Hematopoietic multipotent progenitor cell treated with erythropoietin and hydrocortisone succinate and interleukin-3 and kit ligand, for 8 days (in vitro differentiated cells): ENCODE measurements around the gene RUNX2.

ENCODE experiments used
- DNase-seq: peaks from one replicate; pipeline ENCODE4 v3.0.0-alpha.2; 2015

RUNX2 gene

DNA sequence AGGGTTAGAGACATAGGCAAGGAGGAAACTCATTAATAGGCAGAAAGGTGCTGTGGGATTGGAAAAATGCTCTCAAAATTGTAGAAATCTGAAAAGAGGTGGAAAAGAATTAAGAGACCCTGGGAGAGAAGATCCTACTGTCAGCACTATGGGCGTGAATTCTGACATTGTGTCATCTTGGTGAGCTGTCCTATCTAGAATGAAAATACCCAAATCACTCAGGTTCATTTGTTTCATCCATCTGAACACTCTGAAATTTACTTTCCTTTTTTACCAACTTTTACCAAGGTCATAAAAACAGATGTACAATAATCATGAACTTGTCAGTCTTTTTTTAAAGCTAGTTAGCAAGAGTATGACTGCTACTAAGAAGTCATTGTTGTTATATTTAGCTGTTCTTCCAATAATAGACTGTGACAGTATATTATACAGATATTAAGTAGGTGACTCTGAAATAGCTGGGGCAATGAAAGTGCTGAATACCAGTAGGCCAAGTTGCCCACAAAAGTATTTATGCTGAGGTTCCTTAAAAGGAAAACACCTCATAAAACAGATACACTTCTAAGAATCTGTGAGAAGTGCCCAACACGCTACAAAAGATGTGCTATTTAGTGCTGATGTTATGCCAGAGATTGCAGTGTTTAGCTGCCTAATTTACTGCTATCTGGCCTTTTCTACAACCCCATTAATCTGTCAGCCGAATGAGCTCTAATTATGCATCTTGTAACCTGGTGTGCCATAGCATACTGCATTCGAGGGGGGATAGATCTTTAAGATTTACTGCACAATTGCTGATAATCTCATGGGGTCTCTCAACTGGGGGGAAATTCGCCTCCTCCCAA lies 267.1 kb downstream of the RUNX2 start:
- DNase-seq, result no peak

DNA sequence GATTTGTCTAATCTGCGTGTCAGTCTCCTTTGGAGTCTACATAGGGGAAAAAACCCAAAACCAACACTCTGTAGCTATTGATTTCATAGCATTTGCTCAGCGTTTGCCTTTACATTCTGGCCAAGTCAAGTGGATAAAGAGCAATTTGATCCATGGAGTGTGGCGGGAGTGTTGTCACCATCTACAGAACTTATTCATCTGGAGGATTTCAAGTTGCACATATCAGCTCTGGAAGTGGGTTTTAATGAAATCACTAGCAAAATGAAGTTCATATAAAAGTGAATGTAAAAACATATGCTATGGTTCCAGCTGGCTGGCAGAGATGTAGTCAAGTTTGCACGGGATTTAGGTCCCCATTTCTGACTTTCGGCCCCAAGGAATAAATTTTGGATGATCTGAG lies 269.3 kb downstream of the RUNX2 start:
- no peak for DNase-seq

DNA sequence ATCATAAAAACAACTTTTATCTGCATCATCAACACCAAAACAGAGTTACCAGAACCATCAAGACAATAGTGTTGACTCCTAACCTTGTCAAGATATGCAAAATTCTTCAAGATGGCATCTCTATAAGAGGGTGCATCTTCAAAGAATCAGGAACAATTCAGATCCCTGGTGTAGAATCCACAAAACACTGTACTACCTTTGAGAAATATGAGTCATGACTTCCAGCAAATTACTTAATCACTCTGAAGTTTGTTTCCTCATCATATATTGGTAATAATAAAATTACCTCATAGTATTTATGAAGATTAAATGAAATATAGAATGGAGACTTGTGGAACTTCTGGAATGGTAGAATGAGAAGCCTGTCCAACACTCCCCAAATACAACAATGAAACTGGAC lies 270.9 kb downstream of the RUNX2 start:
- DNase-seq, result no peak

DNA sequence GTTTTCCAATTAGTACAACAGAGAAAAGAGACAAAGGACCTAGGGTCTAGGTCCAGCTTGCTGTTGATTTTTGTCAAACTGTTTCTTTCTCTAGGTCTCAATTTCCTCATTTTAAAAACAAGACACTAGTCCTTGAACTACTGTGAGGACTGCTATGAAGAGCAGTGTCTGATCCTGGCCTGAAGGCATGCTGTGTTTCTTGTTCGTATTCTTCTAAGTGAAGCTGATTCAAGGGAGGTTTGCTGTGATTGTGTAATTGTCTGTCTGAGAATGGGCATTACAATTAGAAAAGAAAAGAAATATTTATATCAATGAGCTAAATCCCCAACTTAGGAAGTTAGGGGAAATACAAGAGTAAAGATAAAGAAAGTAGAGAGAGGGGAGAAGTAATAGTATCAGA lies 277.8 kb downstream of the RUNX2 start:
- no peak for DNase-seq

DNA sequence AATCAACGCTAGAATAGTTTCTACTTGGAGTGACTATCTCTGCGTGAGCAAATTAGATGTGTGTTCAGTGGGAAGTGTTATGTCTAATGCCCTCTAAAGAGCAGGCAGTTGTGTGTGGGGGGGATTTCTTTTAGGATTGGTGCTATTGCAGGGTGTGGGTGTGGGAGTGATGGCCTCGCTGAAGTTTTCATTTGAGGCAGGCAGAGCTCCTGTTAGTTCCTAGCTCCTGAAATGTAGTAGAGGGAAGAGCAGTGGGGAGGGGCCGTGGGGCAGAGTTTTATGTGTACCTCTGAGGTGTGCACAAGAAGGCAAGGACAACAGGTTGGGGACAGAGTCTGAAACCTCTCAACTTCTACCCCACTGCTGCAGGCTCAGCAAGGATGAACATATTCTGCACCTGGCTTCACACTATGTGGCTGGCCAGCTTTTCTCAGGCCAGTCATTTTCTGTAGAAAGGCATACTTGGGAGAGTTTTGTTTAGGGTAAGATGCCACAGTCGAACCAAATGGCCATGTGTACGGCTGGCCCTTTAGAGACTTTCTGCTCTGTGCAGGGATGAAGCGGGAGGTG lies 278.8 kb downstream of the RUNX2 start:
- no peak for DNase-seq

DNA sequence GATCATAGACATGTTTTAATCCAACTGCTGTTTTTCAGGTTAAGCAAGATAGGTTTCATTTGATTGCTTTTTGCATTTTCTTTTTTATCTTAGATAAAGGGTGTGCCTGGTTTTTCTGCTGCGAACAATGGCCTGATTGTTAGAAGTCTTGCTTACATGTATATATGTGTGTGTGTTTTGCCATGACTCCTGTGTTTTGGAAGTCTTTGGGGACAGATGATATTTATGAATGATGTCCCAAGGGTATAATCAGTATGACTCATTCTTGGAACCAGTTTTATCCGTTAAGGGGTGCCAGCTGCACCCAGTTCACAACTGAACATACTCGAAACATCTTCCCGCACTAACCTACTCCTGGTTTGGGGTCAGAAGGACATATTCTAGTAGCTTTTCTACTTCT lies 279.7 kb downstream of the RUNX2 start:
- no peak for DNase-seq

DNA sequence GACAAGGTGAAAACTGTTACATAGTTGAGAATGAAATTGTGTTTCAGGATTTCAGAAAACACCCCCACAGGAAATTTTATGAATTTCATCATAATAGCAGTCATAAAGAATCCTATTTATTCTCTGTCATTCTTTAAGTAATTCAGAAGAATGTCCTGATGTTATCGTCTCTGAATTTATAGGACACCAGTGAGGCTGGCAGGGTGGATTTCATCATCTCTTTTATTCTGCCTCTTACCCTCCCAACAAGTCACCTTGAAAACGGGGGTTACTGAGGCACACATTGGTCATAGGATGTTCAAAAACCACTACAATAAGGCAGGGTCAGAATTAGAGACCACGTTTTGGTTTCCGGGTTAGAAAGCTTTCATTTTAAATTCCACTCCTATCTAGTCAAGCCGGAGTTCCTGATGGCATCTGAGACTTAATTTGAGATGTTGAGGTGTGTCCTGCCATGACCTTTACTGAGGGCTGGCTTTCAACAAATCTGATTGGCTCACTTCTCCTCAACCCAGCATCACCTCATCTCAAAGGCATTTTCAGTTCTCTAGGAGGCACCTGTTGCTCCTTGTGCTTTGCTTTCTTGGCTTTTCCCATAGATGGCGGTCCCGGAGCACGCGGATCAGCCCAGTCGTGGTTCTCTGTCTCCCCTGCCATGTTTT lies 280.3 kb downstream of the RUNX2 start:
- DNase-seq, result no peak

DNA sequence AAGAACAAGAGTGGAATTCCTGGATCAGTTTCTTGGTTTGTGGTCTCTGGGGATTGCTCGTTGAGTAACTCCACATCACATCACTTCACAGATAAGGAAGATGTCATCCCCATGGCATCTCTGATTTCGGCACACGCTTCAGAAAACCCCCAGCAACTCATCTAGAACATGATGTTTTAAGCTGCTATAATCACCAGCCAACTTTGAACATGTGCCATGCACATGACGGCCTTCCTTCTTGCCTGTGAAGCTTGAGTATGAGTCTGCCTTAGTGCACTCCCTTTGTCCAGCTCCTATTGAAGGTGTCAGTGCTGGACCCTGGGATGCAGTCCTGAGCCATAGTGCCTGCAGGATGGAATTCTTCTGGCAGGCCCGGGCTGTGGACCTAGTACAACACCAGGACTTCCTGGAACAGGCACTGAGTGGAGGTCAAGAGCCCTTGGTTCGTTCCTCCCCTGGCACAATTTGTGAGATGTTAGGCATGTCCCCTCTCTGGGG lies 281.1 kb downstream of the RUNX2 start:
- DNase-seq, result no peak

DNA sequence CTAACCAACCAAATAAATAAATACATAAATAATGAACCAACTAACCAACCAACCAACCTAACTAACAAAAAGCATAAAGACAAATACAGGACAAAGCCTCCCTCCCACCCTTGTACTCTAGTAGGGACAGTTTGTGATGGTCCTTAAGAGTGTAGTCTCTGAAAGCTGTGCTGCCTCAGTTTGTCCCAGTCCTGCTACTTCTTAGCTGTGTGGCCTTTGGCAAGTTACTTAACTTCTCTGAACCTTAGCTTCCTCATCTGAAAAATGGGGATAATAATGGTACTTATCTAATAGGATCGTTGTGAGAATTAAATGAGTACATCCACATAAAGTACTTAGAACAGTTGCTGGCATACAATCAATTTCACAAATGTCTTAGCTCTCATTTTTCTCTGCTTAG lies 282.2 kb downstream of the RUNX2 start:
- no peak for DNase-seq

DNA sequence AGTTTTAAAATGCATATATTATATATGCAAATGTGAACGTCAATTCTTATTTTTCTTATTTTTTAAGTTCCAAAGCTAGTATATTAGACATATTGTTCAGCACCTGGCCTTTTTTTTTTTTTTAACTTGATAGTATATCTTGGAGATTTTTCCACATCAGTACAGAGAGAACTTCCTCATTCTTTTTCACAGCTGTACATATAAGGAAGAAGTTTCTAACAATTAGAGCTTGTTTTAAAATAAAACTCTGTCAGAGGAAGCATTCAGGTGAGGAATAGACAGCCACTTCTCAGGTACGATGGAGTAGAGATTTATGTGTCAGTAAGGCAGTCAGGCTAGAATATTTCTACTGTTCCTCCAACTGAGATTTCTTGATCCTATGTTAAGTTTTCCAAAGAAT lies 282.7 kb downstream of the RUNX2 start:
- no peak for DNase-seq

DNA sequence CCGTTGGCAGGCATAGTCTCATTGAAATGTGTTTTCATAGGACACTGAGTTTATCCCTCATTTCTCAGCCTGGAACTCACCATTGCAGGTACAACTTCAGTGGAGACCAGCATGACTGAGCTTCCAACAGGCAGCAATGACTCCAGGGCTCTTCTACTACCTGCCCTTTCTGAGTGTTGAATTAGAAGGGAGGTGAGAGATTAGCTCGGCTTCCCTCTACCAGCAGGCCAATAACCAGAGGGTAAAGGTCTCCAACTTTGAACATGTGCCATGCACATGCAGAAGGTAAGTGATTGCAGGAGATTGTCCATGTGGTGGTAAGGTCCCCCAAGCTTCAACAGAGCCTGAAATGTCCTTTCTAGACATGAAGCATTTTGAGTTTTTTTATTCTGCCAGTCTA lies 283.4 kb downstream of the RUNX2 start:
- DNase-seq, result no peak

DNA sequence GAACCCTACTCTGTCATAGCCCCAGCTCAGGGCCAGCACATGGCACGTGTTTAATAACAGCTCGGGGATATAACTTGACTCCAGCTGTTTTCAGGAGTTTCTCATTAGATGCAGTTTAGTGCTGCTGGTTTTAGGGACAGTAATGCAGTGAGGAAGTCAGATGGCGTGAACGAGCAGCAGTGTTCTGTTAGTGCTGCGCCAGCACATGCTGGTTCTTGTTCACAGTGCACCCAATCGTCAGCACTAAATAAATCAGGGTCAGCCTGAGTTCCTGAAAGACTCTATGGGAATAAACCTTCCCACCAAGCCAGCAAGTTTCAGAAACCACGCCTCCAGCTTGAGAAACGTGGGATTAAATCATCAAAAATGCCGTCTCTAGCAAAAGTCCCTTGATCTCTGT lies 285.5 kb downstream of the RUNX2 start:
- DNase-seq, result no peak

DNA sequence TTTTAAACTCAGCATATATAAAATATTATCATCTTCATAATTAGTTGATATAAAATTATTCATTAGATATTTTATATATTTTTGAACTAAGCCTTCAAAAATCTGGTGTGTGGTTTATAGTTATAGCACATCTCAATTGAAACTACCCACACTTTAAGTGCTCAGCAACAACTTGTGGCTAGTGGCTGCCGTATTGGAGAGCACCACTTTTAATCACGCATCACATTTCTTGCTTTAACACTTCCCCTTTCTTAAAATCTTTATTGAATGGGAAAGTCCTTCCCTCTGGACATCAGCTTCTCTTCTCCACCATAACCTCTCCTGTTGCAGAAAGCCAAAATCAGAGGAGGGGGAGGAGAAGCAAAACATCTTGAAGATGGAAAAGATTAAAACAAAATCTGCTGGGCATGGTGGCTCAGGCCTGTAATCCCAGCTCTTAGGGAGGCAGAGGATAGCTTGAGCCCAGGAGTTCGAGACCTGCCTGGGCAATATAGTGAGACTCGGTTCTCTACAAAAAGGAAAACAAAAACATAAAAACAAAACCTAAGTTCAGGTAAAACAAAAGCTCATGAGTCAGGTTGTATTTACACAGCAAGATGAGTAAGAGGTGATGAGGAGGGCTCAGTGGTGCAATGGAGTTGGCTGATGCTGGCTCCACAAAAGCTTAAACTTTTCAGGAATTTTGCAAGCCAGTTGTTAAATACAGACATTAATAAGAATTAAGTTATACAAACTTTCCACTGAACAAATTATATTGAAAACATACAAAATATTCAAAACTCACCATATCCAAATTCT lies 286.6 kb downstream of the RUNX2 start:
- no peak for DNase-seq

DNA sequence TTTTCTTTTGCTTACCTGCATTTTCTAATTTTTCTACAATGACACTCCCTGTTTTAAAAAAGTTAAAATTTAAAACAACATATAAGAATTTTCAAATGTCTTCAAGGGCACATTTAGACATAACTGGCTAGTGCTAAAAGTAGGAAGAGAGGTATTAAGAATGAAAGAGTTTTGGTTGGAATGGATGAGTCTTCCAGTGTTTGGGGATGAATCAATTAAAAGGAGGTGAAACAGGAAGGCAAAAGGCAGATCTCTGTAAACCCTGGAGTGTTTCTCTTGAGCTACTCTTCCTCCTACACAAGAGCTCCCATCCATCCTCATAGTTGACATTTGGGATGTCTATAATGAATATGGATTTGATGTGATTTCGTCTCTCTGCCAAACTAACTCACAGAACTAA lies 288.1 kb downstream of the RUNX2 start:
- no peak for DNase-seq

DNA sequence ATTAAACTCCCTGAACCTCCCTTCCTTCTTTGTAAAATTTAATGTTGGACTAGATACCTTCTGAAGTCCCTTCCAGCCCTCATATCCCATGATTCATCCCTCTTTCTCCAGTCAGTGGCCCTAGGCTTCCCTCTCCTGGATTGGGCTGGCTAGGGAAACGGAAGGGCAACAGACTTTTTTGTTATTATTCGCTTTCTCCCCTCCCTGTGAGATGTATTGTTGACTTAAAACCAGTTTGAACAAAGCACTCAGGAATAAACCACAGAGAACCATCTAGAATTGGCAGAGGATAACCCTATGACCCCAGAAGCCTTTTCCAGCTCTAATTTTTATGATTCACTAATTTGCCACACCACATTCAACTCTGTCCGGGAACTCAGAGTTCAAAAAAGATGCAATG lies 289.3 kb downstream of the RUNX2 start:
- DNase-seq, result no peak

DNA sequence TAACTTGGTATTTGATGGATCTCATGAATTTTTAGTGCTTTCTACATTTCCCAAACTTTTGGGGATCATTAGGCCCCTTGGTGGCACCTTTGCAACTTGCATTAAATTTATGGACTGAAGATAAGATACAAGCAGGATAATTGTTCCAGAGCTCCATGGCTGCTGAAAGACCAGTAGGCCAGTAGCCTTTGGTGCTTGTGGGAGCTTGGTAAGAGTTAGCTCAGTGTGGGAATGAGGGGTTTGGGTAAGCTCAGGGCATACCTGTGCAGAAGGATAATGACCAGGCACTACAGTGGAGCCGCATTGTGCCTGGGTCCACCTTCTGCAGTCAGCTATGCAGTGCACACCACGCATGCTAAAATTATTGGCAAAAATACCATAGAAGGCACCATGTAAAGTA lies 290.1 kb downstream of the RUNX2 start:
- DNase-seq, result no peak

DNA sequence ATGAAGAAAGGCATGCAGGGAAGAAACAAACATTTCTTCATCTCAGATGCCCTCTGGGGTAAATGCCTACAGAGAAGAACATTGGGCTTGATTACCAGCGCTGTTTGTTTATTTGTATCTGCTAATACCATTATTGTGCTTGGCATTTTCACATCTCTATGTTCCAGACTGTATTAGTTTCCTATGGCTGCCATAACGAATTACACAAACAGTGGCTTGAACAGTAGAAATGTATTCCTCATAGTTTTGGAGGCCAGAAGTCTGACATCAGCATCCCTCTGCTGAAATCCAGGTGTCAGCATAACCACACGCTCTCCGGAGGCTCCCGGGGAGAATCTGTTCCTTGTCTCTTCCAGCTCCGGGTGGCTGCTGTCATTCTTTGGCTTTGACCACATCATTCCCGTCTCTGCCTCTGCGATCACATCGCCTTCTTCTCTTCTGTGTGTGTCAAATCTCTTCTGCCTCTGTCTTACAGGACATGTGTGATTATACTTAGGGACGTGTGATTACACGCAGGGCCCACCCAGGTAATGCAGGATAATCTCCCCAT lies 291.2 kb downstream of the RUNX2 start:
- no peak for DNase-seq

DNA sequence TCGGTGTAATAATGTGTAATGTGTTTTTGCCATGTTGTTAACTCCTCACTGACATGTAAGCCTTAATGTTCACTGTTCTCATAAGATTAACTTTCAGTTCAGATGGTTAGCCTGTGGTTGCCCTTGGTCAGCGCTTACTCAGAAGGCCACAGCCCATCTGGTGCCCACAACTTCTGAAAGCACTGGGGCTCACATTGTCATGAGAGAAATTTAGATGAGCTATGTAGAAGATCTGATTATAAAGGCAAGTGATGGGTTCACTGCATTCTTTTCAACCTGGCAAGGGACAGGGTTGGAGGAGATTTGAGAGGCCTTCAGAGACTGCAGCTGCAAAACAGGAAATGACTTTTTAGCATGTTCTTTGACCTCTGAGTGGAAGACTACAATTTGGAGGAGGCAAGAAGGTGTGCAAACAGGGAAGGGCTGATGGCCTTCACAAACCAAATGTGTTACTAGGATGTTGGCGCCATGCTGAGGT lies 291.9 kb downstream of the RUNX2 start:
- no peak for DNase-seq

DNA sequence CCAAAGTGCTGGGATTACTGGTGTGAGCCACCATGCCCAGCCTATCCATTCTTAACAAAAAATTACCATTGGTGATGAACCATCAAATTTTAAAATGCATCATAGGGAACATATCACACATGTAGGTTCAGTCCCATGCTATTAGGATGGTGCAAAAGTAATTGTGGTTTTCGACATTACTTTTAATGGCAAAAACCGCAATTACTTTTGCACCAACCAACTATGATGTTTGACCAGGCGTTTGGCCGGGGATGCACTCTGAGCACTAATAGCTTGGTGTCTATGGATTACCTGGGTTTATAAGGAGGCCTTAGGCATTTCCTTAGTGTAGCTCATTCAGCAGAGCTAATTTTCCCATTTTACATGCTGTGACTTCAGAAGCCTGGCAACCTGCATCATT lies 296.1 kb downstream of the RUNX2 start:
- no peak for DNase-seq

DNA sequence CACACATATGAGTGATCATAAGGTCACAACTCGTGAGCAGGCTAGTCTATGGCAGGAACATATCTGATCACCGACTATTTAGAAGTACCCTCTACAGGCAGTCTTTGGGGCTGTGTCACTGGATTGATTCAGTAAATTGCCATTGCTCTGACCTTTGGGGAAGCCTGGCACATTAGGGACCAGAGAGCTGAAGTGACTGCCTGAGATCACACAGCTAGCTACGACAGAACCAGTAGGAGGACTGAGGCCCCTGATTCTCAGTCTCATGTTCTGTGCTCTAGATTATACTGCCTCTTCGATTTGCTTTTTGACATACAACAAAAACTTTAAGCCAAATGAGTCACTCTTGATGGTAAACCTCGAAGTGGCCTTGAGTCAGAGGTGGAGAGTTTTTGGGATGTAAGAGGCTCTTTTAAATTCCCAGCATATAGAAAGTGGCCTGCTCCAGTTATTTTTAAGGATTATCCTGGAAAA lies 297.1 kb downstream of the RUNX2 start:
- DNase-seq, result no peak

DNA sequence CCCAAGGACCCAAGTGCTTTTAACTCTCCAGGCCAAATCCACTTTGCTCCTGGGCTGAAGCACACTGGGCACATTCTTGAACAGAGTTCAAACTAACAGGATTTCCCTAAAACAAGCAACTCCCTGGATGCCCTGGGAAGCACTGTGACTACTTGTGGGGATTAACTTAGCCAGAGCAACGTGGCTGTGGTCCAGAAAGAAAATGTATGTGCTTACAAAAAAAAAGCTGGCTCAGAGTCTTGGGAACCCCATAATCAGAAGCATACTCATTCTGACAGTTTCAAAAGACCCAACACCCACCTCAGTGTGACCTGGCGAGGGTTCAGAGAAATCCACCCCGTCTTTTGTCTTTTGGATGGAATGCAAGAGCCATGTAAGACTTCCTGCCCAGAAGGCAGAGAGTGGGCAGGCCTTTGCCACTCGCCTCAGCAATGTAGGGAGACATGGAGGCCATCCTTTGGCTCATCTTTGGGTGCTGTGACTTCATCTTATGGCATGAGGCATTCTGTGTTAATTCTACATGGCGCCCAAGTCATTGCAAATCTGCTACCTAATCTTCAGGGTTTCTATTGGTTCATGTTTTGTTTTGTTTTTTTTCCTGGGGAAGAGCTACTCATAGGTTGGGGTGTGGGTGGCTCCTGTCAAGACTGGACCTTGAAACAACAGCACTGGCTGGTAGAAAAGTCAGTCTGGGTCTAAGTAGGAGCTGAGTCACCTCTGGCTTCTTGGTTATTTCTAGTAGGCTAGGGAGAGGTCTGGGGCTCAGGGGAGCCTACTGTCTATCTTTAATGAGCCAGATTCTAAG lies 298.2 kb downstream of the RUNX2 start:
- DNase-seq, result no peak

DNA sequence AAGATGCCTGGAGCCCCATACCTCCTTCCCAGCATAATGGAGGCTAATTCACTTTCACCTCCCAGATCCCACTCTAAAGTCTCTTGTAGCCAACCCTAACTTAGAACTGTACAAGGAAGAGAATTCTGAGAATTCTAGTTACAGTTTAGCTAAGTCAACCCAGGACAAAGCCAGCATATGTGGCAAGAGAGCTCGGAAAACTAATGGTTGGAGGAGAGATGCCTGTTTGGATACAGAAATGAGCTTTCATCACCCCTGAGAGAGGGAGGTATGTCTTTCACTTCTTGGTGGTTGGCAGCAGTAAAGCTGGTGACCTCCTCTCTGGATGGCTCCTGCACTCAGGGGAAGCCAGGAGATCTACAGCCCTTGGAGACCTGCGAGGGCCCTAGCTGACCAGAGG lies 302.2 kb downstream of the RUNX2 start:
- no peak for DNase-seq
